ENCODE results near the gene STK38L.

STK38L gene

DNA sequence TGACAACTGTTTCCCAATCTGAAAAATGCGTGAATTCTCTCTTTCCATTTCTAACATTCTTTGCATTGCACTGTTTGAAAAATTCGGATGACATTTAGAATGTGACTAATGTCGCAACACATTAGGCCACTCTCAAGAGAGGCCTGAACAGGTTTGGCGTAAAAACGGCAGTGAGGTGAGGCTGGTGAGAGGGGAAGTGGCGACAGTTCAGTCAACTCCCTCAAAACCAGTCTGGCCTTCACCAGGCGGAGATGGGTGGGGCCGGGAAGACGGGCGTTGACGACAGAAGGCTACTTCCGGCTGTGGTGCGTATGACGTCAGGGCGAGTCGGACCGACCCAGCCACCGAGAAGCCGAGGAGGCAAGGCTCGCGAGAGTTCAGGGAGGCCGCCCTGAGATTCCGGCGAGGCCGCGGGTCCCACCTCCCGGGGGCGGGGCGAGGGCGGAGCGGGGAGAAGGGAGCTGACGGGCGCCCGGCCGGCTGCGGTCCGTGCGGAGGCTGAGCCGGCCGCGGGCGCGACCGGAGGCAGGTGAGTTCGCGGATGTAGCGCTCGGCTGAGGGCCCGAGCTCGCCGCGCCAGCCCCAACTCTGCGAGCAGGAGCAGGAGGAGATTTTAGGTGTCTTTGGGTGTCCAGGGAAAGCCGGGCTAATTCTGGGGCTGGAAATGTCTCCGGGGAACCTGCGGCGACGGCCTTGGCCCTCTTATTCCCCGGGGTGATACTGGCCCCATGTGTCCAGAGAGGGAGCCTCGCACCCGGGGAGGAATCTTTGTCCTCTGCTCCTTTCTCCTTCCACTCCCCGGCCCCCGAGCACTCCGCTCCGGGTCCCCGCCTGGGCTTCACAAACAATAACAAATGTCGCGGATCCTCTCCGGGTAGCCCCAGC is at the start of gene STK38L:
STK38L (plus strand) TSS at position 483 of the 885 bp plus-strand sequence. CDS start 53,435 bp downstream, outside the sequence.
- DNase-seq (ENCODE audit: low read depth, low spot score) = peak; percentile 85

- no peak for DNase-seq (ENCODE audit: low read depth, low spot score)
Measured at GRCh38 chr12:27194644-27195043, 49.4 kb upstream of the STK38L start.

DNA sequence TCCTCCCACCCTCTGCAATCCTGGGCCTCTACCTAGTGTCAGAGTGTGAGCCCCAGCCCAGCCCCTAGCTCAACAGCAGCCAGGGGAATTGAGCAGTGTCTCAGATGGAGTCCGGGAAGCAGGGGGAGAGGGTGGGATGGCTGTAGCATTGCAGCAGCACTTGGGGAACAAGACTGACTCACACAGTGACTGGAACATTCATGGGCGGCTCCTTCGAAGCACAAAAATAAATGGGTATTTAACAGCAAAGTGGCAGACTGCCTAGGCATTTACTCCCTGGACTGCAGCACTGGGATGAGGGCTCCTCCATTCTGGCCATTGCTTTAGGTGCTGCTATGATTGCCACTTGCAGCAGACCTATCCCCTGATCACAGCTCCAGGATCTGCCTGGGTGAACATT is 46.0 kb upstream of the STK38L start:
- no peak for DNase-seq (ENCODE audit: low read depth, low spot score)

DNA sequence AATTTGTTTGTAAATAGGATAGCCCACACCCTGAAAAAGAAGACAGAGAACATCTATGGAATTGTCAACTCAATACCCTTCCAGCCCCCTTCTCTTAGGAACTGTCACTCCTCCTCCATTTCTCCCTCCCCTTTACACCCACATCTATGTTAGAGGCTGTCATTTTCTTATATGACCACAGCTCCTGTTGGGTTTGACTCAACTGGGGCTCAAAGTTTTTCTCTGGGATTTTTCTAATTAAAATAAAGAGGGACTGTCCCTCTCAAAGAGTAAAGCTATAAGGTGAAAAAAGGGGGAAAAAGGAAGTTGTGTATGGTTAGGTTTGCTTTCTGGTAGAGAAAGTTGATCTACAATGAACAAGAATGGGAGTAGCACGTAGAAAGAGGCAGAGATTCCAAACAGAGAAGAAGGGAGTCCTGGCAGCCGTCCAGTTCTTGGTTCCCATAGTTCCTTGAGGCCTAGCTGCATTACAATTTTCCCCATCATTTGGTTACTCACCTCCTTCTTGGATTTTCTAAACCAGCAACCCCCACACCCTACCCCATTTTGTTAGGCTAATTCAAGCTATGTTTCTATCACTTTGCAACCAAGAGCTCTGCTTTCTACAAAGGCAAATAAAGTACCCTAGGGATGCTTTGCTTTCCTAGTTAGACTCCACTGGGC is 44.3 kb upstream of the STK38L start:
- no peak for DNase-seq (ENCODE audit: low read depth, low spot score)

DNA sequence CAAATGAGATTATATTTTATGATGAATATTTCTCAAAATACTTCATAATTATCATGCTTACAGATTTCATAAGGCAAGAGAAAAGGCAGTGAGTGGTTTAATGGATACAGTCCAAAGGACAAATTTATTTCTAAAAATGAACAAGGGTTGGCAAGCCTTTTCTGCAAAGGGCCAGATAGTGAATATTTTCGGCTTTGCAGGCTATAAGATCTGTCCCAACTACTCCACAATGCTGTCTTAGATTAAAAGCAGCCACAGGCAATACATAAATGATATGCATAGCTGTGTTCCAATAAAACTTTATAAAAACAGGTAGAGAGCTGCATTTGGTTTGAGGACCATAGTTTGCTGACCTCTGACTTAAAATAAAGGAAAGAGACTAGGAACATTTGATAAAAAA is 42.9 kb upstream of the STK38L start:
- no peak for DNase-seq (ENCODE audit: low read depth, low spot score)

DNA sequence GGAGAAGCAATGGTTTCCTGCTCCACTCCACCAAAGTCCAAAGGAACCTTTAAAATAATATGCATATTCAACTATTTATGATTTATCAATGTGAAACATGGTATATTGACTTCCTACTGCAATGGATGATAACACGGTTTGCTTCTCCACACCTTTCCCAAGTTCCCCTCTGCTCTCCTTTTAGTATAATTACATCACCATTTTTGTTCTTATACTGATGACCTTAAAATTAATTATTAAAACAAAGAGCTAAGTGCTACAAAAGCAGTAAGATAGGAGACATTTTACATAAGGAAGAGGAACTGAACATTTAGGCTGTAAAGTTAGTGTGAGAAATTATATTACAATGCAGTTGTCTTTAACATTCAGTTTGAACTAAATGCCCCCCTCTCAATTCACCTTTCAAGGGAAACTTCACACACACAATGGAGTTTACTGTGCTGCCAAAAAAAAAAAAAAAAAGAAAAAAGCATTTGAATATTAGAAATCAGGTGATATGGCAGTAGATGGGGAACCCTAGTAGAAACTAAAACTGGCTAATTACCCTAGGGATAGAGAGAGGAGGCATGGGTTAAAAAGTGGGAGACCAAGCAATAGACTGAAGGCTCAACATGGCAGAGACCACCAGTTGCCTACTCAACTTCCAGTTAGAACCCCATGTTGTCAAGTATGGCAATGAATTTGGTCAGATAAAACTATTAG is 37.1 kb upstream of the STK38L start:
- DNase-seq (ENCODE audit: low read depth, low spot score) = no peak

GRCh38 chr12:27207615-27208413 is 36.3 kb upstream of the STK38L start:
- DNase-seq (ENCODE audit: low read depth, low spot score) = no peak

- no peak for DNase-seq (ENCODE audit: low read depth, low spot score)
Measured at GRCh38 chr12:27208414-27208750, 35.7 kb upstream of the STK38L start.

GRCh38 chr12:27209257-27209910 is 34.7 kb upstream of the STK38L start:
- DNase-seq (ENCODE audit: low read depth, low spot score) = no peak

GRCh38 chr12:27210187-27210586 is 33.9 kb upstream of the STK38L start:
- DNase-seq (ENCODE audit: low read depth, low spot score) = no peak

DNA sequence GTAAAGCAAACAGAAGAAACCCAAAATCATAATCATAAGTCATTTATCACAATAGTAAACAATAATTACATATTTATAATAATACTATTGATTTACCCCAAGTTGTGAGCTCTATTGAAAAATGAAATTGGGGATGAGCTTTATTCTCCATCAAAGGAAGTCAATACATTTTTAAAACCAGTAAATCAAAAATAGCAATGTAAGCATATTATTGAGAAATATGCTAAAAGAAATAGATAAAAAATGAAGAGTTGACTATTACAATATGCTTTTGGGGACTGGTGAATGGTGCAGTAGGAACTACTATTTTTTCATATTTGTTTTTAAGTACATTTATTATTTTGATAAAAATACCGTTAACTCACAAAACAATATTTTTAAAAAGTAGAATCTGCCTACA is 31.2 kb upstream of the STK38L start:
- no peak for DNase-seq (ENCODE audit: low read depth, low spot score)

DNA sequence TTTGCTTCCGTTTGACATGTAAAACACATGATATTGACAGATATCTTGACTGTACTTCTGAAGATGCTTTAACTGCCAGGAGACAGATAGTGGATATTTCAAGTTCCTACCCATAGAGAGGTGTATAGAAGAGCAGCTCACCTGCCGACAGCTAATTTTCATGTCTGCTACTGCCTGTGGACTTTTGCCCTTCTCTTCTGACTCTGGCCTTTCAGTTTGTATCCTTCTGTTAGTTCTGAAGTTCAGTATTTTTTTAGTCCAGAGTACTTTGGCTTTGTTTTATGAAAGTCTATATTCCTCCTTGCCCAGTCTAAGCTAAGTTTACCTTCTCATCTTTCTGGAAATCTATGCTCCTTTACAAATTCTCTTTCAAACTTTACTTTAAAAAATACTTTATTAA is 30.8 kb upstream of the STK38L start:
- no peak for DNase-seq (ENCODE audit: low read depth, low spot score)

- no peak for DNase-seq (ENCODE audit: low read depth, low spot score)
Measured at GRCh38 chr12:27213830-27214787, 30.0 kb upstream of the STK38L start.

- no peak for DNase-seq (ENCODE audit: low read depth, low spot score)
Measured at GRCh38 chr12:27217590-27217989, 26.5 kb upstream of the STK38L start.

GRCh38 chr12:27219693-27220054 is 24.4 kb upstream of the STK38L start:
- DNase-seq (ENCODE audit: low read depth, low spot score) = no peak

- no peak for DNase-seq (ENCODE audit: low read depth, low spot score)
Measured at GRCh38 chr12:27220055-27220987, 23.8 kb upstream of the STK38L start.

- DNase-seq (ENCODE audit: low read depth, low spot score) = no peak
Measured at GRCh38 chr12:27220988-27221345, 23.1 kb upstream of the STK38L start.

GRCh38 chr12:27221625-27222387 is 22.3 kb upstream of the STK38L start:
- DNase-seq (ENCODE audit: low read depth, low spot score) = no peak
